ENCODE data around the gene ZNF205.
"Not testable (repeated sequence)": the region's sequence is repeated elsewhere in the genome, so short reads cannot be mapped to it uniquely, and the experiment has no call there.

ZNF205 gene

GRCh38 chr16:3080024-3080423 is 32.4 kb upstream of the ZNF205 start:
- no peaks in the 10 kb centered on the region for H3K4me1 ChIP-seq (ENCODE audit: insufficient read depth, poor library complexity, severe bottlenecking)

DNA sequence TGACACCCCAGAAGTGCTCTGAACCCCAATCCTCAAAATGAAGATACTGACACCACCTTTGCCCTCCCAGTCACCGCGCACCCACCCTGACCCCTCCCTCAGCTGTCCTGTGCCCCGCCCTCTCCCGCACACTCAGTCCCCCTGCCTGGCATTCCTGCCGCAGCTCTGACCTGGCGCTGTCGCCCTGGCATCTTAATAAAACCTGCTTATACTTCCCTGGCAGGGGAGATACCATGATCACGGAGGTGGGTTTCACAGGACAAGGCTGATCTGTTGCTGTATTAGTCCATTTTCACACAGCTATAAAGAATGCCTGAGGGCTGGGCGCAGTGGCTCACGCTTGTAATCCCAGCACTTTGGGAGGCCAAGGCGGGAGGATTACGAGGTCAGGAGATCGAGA is 30.4 kb upstream of the ZNF205 start:
- not testable (repeated sequence) for H3K36me3 ChIP-seq (ENCODE audit: low read depth); H3K9me3 ChIP-seq (ENCODE audit: severe bottlenecking); H3K27me3 ChIP-seq (ENCODE audit: insufficient read depth, poor library complexity, severe bottlenecking); H3K27ac ChIP-seq (ENCODE audit: poor library complexity, severe bottlenecking); ATAC-seq (ENCODE audit: low read depth); H3K4me1 ChIP-seq (ENCODE audit: insufficient read depth, poor library complexity, severe bottlenecking); H3K4me3 ChIP-seq (ENCODE audit: severe bottlenecking); DNase-seq (ENCODE audit: low spot score)

More at GRCh38 chr16:3080024-3080423, 32.4 kb upstream of the ZNF205 start:
- TF ChIP-seq CTCF (IDR thresholded peaks at IDR 0.05; ENCODE audit: poor library complexity, severe bottlenecking), result no peak
- ATAC-seq (ENCODE audit: low read depth) (no peak), DNase-seq (ENCODE audit: low spot score) (no peak)
- Histone ChIP-seq H3K27ac (ENCODE audit: poor library complexity, severe bottlenecking) (no peak overlapping the region), H3K4me3 (ENCODE audit: severe bottlenecking) (no peak overlapping the region), H3K9me3 (ENCODE audit: severe bottlenecking) (no peaks in the 10 kb centered on the region), H3K36me3 (ENCODE audit: low read depth) (no peaks in the 10 kb centered on the region), H3K27me3 (ENCODE audit: insufficient read depth, poor library complexity, severe bottlenecking) (peaks cover 13% of the 10 kb centered on the region)

DNA sequence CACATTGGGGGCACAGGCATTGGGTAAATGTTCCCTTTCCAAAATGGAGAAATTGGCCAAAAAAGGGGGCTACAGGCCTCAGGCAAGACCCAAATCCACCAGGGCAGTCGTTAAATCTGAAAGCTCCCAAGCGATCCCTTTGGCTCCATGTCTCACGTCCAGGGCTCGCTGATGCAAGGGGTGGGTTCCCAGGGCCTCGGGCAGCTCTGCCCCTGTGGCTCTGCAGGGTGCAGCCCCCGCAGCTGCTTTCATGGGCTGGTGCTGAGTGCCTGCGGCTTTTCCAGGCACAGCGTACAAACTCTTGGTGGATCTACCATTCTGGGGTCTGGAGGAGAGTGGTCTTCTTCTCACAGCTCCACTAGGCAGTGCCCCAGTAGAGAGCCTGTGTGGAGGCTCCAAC is 29.0 kb upstream of the ZNF205 start:
- not testable (repeated sequence) for H3K4me1 ChIP-seq (ENCODE audit: insufficient read depth, poor library complexity, severe bottlenecking); H3K9me3 ChIP-seq (ENCODE audit: severe bottlenecking); H3K27ac ChIP-seq (ENCODE audit: poor library complexity, severe bottlenecking); ATAC-seq (ENCODE audit: low read depth); H3K4me3 ChIP-seq (ENCODE audit: severe bottlenecking); H3K27me3 ChIP-seq (ENCODE audit: insufficient read depth, poor library complexity, severe bottlenecking); DNase-seq (ENCODE audit: low spot score); H3K36me3 ChIP-seq (ENCODE audit: low read depth)

- ATAC-seq (ENCODE audit: low read depth) (no peak), DNase-seq (ENCODE audit: low spot score) (no peak)
- H3K4me3 ChIP-seq (ENCODE audit: severe bottlenecking), result no peak overlapping the region
- no peaks in the 10 kb centered on the region for H3K9me3 ChIP-seq (ENCODE audit: severe bottlenecking)
- H3K27me3 ChIP-seq (ENCODE audit: insufficient read depth, poor library complexity, severe bottlenecking), result peaks cover 6% of the 10 kb centered on the region
- H3K4me1 ChIP-seq (ENCODE audit: insufficient read depth, poor library complexity, severe bottlenecking), result no peaks in the 10 kb centered on the region
- no peak for TF ChIP-seq CTCF (IDR thresholded peaks at IDR 0.05; ENCODE audit: poor library complexity, severe bottlenecking)
- no peak overlapping the region for H3K27ac ChIP-seq (ENCODE audit: poor library complexity, severe bottlenecking)
- no peaks in the 10 kb centered on the region for H3K36me3 ChIP-seq (ENCODE audit: low read depth)
Measured at GRCh38 chr16:3084491-3084890, 27.9 kb upstream of the ZNF205 start.

DNA sequence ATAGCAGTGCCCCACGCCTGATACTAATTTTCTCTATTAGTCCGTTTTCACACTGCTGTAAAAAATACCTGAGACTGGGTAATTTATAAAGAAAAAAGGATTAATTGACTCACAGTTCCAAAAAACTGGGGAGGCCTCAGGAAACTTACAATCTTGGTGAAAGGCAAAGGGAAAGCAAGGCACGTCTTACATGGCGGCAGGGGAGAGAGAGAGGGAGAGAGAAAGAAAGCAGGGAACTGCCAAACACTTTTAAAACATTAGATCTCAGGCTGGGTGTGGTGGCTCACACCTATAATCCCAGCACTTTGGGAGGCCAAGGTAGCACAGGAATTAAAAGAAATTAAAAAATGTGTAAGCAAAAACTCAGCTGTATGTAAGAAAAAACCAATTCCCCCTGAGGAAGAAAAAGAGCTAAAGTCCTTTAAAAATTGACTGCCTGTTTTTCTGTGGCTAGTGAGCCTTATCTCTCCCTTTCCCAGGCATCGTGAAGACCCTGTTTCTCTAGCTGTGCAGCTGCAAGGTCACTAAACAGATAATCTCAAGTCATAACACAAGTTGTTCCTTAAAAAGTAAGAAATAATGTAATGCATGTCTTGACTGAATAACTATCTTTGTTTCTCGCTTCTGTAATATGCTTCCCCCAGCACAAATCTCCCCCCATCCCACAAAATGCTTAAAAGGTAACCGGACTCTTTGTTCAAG is 27.3 kb upstream of the ZNF205 start:
- Histone ChIP-seq H3K36me3 (ENCODE audit: low read depth) (no peaks in the 10 kb centered on the region), H3K27ac (ENCODE audit: poor library complexity, severe bottlenecking) (no peak overlapping the region), H3K27me3 (ENCODE audit: insufficient read depth, poor library complexity, severe bottlenecking) (no peaks in the 10 kb centered on the region), H3K4me3 (ENCODE audit: severe bottlenecking) (no peak overlapping the region), H3K4me1 (ENCODE audit: insufficient read depth, poor library complexity, severe bottlenecking) (no peaks in the 10 kb centered on the region), H3K9me3 (ENCODE audit: severe bottlenecking) (no peaks in the 10 kb centered on the region)
- ATAC-seq (ENCODE audit: low read depth) (no peak), DNase-seq (ENCODE audit: low spot score) (no peak)
- no peak for TF ChIP-seq CTCF (IDR thresholded peaks at IDR 0.05; ENCODE audit: poor library complexity, severe bottlenecking)

GRCh38 chr16:3085868-3086595 is 26.4 kb upstream of the ZNF205 start:
- Histone ChIP-seq H3K36me3 (ENCODE audit: low read depth) (no peaks in the 10 kb centered on the region), H3K4me1 (ENCODE audit: insufficient read depth, poor library complexity, severe bottlenecking) (no peaks in the 10 kb centered on the region), H3K27ac (ENCODE audit: poor library complexity, severe bottlenecking) (no peak overlapping the region), H3K4me3 (ENCODE audit: severe bottlenecking) (no peak overlapping the region), H3K9me3 (ENCODE audit: severe bottlenecking) (no peaks in the 10 kb centered on the region), H3K27me3 (ENCODE audit: insufficient read depth, poor library complexity, severe bottlenecking) (no peaks in the 10 kb centered on the region)
- ATAC-seq (ENCODE audit: low read depth), result no peak
- no peak for TF ChIP-seq CTCF (IDR thresholded peaks at IDR 0.05; ENCODE audit: poor library complexity, severe bottlenecking)
- peak; percentile 37 for DNase-seq (ENCODE audit: low spot score)

Data from RWPE2 (cell line).